Transverse colon (tissue), 4 donors: ENCODE results near the gene HBZ.

Experiments used
- CTCF ChIP-seq, 5 experiments: fragments of 200-600 bp in 3 of 5; fragments of 450-650 bp in 2 of 5; sonication (generic) in 3 of 5; IDR thresholded peaks; 1 replicate in 2 of 5; 2 replicates in 3 of 5; pipeline ENCODE4 v1.5.1; 2016 to 2017; ENCODE audit warnings: antibody characterized with exemption in 5 of 5, inconsistent platforms in 3 of 5, mild to moderate bottlenecking in 2 of 5, moderate library complexity in 1 of 5
- POLR2A ChIP-seq: fragments of 450-650 bp; IDR thresholded peaks from one replicate; pipeline ENCODE4 v1.6.1; 2016; ENCODE audit warnings: antibody characterized with exemption, mild to moderate bottlenecking, moderate library complexity
- POLR2AphosphoS5 ChIP-seq, 3 donors: sonication (generic); formaldehyde crosslinking; IDR thresholded peaks; one replicate each; pipeline ENCODE4 v1.6.1; 2016; ENCODE audit warnings: antibody characterized with exemption in 3 of 3

GRCh38 chr16:185691-186090 is 33.2 kb downstream of the HBZ start:
- no peak for TF ChIP-seq CTCF (IDR thresholded peaks at IDR 0.05)
- TF ChIP-seq POLR2A, result no peak
- TF ChIP-seq POLR2AphosphoS5 (IDR thresholded peaks at IDR 0.05), result no peak
